ENCODE measurements around the gene RXRA. TPM values are rescaled to one million over a fixed set of nuclear protein-coding genes. Genes with fewer than 3 reads are reported as not detected.

The RXRA gene
- total and polyA plus RNA-seq, 5 donors = 48.1 to 72.3 (median 62.2) TPM

DNA sequence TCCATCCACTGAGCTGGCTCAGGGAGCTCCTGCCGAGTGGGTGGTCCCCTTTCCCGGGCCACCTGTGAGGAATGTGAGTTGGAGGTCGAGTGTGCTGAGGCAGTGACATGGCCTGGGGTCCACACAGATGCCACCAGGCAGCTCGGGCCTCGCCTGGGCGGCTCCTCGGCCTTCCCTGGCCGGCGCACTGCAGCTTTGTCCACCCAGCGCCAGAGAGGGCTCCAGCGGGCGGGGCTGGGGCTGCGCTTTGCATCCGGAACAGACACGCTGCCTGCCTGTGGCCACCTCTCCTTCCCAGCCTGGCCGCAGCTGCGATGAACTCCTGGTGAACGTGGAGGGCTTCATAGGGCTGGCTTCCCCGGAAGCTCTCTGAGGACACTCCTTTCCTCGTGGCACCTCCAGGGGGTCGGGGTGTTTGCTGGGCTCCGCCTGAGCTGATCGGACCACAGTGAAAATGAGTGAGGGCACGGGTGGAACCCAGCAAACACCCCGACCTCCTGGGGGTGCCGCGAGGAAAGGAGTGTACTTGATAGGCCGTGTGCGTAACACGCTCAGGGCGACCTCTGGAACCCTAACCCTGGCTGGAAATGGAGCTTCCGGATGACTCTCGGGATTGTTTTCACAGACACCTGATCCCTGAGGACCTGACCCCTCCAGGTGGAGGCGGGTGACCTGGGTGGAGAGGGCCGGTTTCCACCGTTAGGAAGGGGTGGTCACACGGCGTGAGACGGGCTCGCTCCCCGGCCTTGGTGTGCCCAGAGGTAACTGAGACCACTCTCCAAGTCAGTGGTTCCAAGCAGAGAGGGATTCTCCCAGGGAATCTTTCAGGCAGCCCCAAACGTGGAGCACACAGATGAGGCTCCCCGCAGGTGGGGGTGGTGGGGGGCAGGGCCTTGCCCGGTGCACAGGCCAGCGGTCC, 31.8 kb upstream of the RXRA start:
- WGBS = 64% methylated on average over 45 of the region's 45 CpGs
- no peaks in the 10 kb centered on the region for H3K4me1 ChIP-seq (ENCODE audit: control insufficient read depth, insufficient read depth, low read length)
- H3K27me3 ChIP-seq (ENCODE audit: control insufficient read depth, insufficient read depth) = no peaks in the 10 kb centered on the region
- intact Hi-C loops (cut with DNase I) = no loop called here
- H3K4me3 ChIP-seq (ENCODE audit: low read length) = no peak overlapping the region
- ATAC-seq = peak; percentile 69 to 70
- peak; percentile 51 to 87 (median 83) for DNase-seq
- no peaks in the 10 kb centered on the region for H3K9me3 ChIP-seq (ENCODE audit: control insufficient read depth, low read length)
- H3K27ac ChIP-seq (ENCODE audit: low read length) = no peak overlapping the region

DNA sequence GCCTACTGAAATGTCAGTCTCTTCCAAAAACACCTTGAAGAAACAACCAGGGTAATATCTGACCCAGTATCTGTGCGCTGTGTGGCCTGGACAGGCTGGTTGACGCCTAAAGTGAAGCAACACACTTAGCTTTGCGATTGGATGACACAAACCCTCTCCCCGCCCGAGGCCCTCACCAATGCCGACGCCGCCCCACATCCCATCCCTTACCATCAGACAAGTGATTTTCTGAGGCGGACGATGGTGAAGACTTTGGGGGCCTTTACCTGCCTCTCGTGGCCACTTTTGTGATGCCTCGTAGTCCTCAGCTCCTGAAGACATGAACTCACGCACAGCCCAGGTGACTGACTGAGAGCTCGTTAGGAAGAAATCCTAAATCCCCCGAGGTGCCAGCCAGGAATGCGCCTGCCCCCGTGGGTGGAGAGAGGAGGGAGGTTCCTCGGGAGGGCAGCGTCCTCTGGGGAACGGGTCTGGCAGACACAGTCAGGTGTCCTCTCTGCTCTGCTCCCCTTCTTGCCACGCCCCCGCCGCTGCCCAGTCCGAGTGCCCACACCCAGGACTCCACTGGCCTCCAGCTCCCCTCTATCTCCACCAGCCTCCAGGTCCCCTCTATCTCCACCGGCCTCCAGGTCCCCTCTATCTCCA, 31.0 kb upstream of the RXRA start:
- Histone ChIP-seq H3K4me1 (ENCODE audit: control insufficient read depth, insufficient read depth, low read length) (no peaks in the 10 kb centered on the region), H3K9me3 (ENCODE audit: control insufficient read depth, low read length) (no peaks in the 10 kb centered on the region), H3K27ac (ENCODE audit: low read length) (no peak overlapping the region), H3K4me3 (ENCODE audit: low read length) (no peak overlapping the region), H3K27me3 (ENCODE audit: control insufficient read depth, insufficient read depth) (no peaks in the 10 kb centered on the region)
- DNase-seq (peak; percentile 7 to 66 (median 28)), ATAC-seq (no peak)
- 89% methylated on average over 25 of the region's 25 CpGs for WGBS
- intact Hi-C loops (cut with DNase I) = no loop called here

DNA sequence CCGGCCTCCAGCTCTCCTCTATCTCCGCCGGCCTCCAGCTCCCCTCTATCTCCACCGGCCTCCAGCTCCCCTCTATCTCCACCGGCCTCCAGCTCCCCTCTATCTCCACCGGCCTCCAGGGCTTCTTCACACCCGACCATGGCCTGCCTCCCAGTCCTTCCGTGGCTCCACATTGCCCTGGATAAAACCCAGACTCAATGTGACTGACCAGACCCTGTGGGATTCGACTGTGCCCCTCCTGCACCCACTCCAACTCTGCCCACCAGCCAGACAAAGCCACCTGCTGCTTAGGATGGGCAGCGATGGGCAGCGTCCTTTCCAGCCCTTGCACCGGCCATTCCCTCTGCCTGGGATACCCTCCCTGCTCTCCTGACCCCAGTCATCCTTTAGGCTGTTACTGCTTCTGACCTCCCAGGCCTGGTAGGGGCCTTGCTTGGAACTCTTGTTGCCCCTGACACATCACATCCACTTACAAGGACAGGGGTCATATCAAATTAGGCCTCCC, 30.5 kb upstream of the RXRA start:
- no peaks in the 10 kb centered on the region for H3K9me3 ChIP-seq (ENCODE audit: control insufficient read depth, low read length)
- H3K27me3 ChIP-seq (ENCODE audit: control insufficient read depth, insufficient read depth) = no peaks in the 10 kb centered on the region
- H3K4me3 ChIP-seq (ENCODE audit: low read length) = no peak overlapping the region
- DNase-seq (peak in 2 of 3 donors; percentile 2 to 13), ATAC-seq (no peak)
- WGBS = 91% methylated on average over 12 of the region's 12 CpGs
- intact Hi-C loops (cut with DNase I) = no loop called here
- H3K4me1 ChIP-seq (ENCODE audit: control insufficient read depth, insufficient read depth, low read length) = no peaks in the 10 kb centered on the region
- H3K27ac ChIP-seq (ENCODE audit: low read length) = no peak overlapping the region

DNA sequence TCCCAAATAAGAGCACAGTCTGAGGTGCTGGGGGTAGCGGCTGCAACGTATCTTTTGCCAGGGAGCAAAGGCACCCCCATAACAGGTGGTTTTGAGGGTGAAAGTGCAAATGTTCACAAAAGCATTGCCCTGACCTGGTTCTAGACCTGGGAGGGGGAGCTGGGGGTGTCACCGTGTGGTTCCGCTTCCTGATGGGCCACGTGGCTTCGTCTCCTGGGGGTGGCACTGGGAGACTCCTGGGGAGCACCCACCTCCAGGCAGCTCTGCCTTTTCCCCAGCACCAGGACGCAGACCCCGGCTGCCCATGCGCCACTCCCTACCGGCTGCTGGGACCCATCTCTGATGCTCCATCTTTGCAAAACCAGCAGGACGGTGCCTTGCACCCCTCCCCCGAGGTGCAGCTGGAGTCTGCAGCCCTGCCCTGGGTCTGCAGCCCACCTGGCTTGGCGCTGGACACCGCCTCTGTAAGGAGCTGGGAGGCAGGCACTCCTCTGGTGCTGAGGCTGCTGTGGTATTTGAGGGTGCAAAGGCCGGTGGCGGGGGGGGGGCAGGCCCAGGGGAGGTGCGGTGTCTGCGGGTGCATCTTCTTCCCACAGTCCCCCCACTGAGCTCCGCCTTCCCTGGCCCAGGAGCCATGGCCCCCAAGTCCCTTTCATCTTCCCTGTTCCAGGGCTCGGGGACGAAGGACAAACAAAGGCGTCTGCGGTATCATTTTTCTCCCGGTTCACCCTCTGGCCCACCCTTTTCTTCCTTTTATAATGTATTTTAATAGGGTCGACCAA, 29.8 kb upstream of the RXRA start:
- Histone ChIP-seq H3K4me1 (ENCODE audit: control insufficient read depth, insufficient read depth, low read length) (no peaks in the 10 kb centered on the region), H3K27ac (ENCODE audit: low read length) (no peak overlapping the region), H3K9me3 (ENCODE audit: control insufficient read depth, low read length) (no peaks in the 10 kb centered on the region), H3K4me3 (ENCODE audit: low read length) (no peak overlapping the region), H3K27me3 (ENCODE audit: control insufficient read depth, insufficient read depth) (no peaks in the 10 kb centered on the region)
- no peak for ATAC-seq
- WGBS = 80% methylated on average over 25 of the region's 25 CpGs
- intact Hi-C loops (cut with DNase I) = no loop called here
- DNase-seq = peak; percentile 7 to 37 (median 37)

DNA sequence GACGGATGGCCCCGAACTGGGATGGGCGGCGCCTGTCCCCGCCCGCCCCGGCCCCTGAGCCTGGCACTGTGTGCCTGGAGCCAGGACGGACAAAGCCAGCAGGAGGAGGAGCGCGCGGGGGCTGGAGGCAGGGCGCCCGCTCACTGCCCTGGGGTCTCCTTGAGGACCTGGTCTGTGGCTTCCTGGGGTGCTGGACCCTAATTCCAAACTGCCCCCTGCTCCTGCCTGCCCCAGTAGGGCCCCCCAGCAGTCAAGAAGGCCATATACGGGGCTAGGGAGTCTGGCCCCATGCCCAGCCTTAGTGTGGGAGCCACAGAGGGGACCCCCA, 29.2 kb upstream of the RXRA start:
- WGBS = 89% methylated on average over 14 of the region's 14 CpGs
- intact Hi-C loops (cut with DNase I) = no loop called here
- DNase-seq (peak in 2 of 3 donors; percentile 45), ATAC-seq (no peak)
- Histone ChIP-seq H3K4me3 (ENCODE audit: low read length) (no peak overlapping the region), H3K27ac (ENCODE audit: low read length) (no peak overlapping the region), H3K4me1 (ENCODE audit: control insufficient read depth, insufficient read depth, low read length) (no peaks in the 10 kb centered on the region), H3K9me3 (ENCODE audit: control insufficient read depth, low read length) (no peaks in the 10 kb centered on the region), H3K27me3 (ENCODE audit: control insufficient read depth, insufficient read depth) (no peaks in the 10 kb centered on the region)

DNA sequence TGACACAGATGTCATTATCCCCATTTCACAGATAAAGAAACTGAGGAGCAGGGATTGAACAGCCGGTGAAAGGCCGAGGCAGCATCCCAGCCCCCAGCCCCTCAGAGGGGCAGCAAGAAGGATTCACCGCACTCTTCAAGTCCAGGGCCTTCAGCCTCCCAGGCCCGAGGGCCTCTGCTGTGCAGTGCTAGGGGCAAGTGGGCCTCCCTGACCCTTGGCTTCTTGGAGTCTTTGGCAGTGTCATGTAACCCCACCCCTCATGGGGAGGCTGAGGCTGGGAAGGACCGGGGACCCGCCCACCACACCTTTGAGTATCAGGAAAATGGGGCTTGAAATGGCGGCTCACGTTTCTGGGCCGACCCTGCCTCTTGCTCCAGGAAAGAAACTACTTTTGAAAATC, 28.7 kb upstream of the RXRA start:
- Histone ChIP-seq H3K27ac (ENCODE audit: low read length) (no peak overlapping the region), H3K9me3 (ENCODE audit: control insufficient read depth, low read length) (no peaks in the 10 kb centered on the region), H3K4me1 (ENCODE audit: control insufficient read depth, insufficient read depth, low read length) (no peaks in the 10 kb centered on the region), H3K27me3 (ENCODE audit: control insufficient read depth, insufficient read depth) (no peaks in the 10 kb centered on the region), H3K4me3 (ENCODE audit: low read length) (no peak overlapping the region)
- intact Hi-C loops (cut with DNase I) = no loop called here
- no peak for ATAC-seq
- 98% methylated on average over 9 of the region's 9 CpGs for WGBS
- DNase-seq = peak in 2 of 3 donors; percentile 4 to 23

DNA sequence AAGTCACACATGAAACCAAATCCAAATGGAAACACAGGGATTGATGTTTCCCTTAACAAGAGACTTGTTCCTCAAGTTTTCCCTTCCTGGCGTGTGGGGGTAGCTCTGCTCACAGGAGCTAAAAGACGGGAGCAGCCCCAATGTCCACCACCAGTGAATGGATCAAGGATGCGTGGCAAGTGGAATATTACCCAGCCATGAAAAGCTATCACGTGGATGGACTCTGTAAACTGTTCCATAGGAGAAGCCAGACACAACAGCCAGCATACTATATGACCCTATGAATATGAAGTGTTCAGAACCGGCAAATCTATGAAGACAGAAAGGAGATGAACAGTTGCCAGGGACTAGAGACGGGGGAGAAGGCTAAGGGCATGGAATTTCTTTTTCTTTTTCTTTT, 28.3 kb upstream of the RXRA start:
- H3K4me1 ChIP-seq (ENCODE audit: control insufficient read depth, insufficient read depth, low read length) = no peaks in the 10 kb centered on the region
- H3K4me3 ChIP-seq (ENCODE audit: low read length) = no peak overlapping the region
- H3K27me3 ChIP-seq (ENCODE audit: control insufficient read depth, insufficient read depth) = no peaks in the 10 kb centered on the region
- no peak for DNase-seq
- no peak for ATAC-seq
- H3K9me3 ChIP-seq (ENCODE audit: control insufficient read depth, low read length) = no peaks in the 10 kb centered on the region
- intact Hi-C loops (cut with DNase I) = no loop called here
- WGBS = 93% methylated on average over 6 of the region's 6 CpGs
- no peak overlapping the region for H3K27ac ChIP-seq (ENCODE audit: low read length)

DNA sequence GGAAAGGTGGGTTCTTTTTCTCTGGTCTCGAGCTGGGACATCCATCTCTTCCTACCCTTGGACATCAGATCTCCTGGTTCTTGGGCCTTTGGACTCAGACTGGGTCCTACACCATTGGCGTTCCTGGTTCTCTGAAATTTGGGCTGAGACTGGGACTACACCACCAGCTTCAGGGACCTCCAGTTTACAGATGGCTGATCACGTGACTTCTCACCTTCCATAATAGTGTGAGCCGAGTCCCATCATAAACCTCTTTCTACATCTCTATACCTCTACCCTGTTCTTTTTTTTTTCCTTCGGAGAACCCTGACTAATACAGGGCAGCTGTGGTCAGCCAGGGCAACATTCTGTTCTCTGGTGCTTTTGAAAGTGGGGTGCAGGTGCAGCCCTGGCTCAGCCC, 27.2 kb upstream of the RXRA start:
- 91% methylated on average over 5 of the region's 5 CpGs for WGBS
- Histone ChIP-seq H3K27me3 (ENCODE audit: control insufficient read depth, insufficient read depth) (no peaks in the 10 kb centered on the region), H3K9me3 (ENCODE audit: control insufficient read depth, low read length) (no peaks in the 10 kb centered on the region), H3K4me1 (ENCODE audit: control insufficient read depth, insufficient read depth, low read length) (no peaks in the 10 kb centered on the region), H3K27ac (ENCODE audit: low read length) (no peak overlapping the region), H3K4me3 (ENCODE audit: low read length) (no peak overlapping the region)
- peak in 1 of 3 donors; percentile 1 for DNase-seq
- no peak for ATAC-seq
- intact Hi-C loops (cut with DNase I) = no loop called here

DNA sequence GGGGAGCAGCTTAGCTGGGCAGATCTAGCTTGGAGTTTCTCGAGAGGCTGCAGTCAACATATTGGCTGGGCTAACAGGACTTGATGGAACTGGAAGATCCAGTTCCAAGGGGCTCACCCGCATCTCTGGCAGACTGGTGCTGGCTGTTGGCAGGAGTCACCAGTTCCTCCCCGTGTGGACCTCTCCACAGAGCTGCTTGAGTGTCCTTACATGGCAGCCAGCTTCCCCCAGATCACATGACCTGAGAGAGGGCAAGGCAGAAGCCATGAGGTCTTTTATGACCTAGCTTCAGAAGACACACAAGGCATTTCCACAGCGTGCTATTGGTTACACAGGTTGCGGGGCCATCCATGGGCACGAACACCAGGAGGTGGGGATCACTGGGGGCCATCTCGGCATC, 26.4 kb upstream of the RXRA start:
- H3K4me3 ChIP-seq (ENCODE audit: low read length) = no peak overlapping the region
- intact Hi-C loops (cut with DNase I) = no loop called here
- H3K27ac ChIP-seq (ENCODE audit: low read length) = no peak overlapping the region
- no peaks in the 10 kb centered on the region for H3K9me3 ChIP-seq (ENCODE audit: control insufficient read depth, low read length)
- WGBS = 75% methylated on average over 7 of the region's 7 CpGs
- no peaks in the 10 kb centered on the region for H3K4me1 ChIP-seq (ENCODE audit: control insufficient read depth, insufficient read depth, low read length)
- DNase-seq = peak in 2 of 3 donors; percentile 4 to 51
- H3K27me3 ChIP-seq (ENCODE audit: control insufficient read depth, insufficient read depth) = no peaks in the 10 kb centered on the region
- peak; percentile 14 to 49 for ATAC-seq

DNA sequence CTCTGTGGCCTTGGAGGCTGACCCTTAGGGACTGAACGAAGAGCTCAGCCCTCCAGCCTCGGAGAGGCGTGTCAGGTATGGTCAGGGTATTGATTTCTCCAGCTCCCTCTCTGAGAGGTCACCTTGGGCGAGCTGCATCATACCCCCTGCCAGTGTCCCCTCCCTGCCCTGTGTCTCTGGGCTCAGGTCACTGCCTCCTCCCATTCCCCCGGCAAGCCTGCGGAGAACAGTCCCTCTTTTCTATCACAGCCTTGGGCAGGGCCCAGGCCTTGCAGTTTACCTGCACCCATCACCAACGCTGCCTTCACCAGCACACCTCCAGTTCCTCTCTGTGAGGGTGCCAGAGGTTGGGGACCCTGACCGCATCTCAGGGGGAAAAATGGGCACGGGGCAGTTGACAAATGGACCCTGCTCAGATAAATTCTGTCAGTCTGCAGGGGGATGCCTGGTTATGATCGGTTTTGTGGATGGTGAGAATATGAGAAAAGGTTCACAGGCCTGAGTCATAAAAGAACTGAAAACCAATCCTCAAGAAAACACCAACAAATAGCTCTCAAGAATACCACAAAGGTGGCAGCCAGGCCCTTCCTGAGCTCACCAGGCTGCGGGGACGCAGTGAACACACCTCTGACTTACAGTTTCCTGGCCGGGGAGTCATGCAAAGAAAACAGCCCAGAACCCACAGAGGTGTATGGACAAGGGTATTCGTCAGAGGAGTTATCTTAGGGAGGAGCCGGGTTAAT, 24.7 kb upstream of the RXRA start:
- Histone ChIP-seq H3K27me3 (ENCODE audit: control insufficient read depth, insufficient read depth) (no peaks in the 10 kb centered on the region), H3K9me3 (ENCODE audit: control insufficient read depth, low read length) (no peaks in the 10 kb centered on the region), H3K4me1 (ENCODE audit: control insufficient read depth, insufficient read depth, low read length) (peaks cover 2% of the 10 kb centered on the region), H3K4me3 (ENCODE audit: low read length) (no peak overlapping the region), H3K27ac (ENCODE audit: low read length) (no peak overlapping the region)
- WGBS = 86% methylated on average over 15 of the region's 15 CpGs
- no peak for ATAC-seq
- intact Hi-C loops (cut with DNase I) = no loop called here
- peak; percentile 4 to 45 (median 33) for DNase-seq

Measured in right cardiac atrium (tissue), 5 donors.